WTC11 (cell line): Measurements from ENCODE around the gene CD3E. TPM values are rescaled to one million over a fixed set of nuclear protein-coding genes. Genes with fewer than 3 reads are reported as not detected.

Experiments used
- ATAC-seq: fragments of 200-7000 bp; cut with Tn5 transposase; 2 replicates; pipeline ENCODE4 v1.10.0; 2021; ENCODE audit warnings: mild to moderate bottlenecking, moderate library complexity
- CTCF ChIA-PET: fragments of 300-600 bp; sonication (Branson Sonifier 250); formaldehyde crosslinking; loops from one replicate; lab custom pipeline; 2021; ENCODE audit warnings: antibody characterized with exemption; lab: Charles Lee
- POLR2A ChIA-PET: fragments of 350-600 bp; sonication (Branson Sonifier 250); formaldehyde crosslinking; loops from one replicate; lab custom pipeline; 2021; ENCODE audit warnings: antibody characterized with exemption; lab: Charles Lee
- DNase-seq: peaks from one replicate; pipeline ENCODE4 v3.0.0; 2021; ENCODE audit warnings: low spot score
- H3K27ac Mint-ChIP-seq: 2 replicates; pipeline ENCODE4 v1.8.0; 2021; ENCODE audit warnings: mixed read lengths
- H3K27me3 Mint-ChIP-seq: 2 replicates; pipeline ENCODE4 v1.8.0; 2021; ENCODE audit warnings: low read depth, mild to moderate bottlenecking, moderate library complexity, mixed read lengths
- H3K36me3 Mint-ChIP-seq: 2 replicates; pipeline ENCODE4 v1.8.0; 2021; ENCODE audit warnings: mixed read lengths
- H3K4me1 Mint-ChIP-seq: 2 replicates; pipeline ENCODE4 v1.8.0; 2022; ENCODE audit warnings: mixed read lengths
- H3K4me3 Mint-ChIP-seq: 2 replicates; pipeline ENCODE4 v1.8.0; 2021; ENCODE audit warnings: mild to moderate bottlenecking, moderate library complexity, mixed read lengths
- H3K9me3 Mint-ChIP-seq: 2 replicates; pipeline ENCODE4 v1.8.0; 2021; ENCODE audit warnings: mixed read lengths
- ETV6 ChIP-seq: sonication (generic); formaldehyde crosslinking; IDR thresholded peaks from 2 replicates; pipeline ENCODE4 v1.8.1; 2022; ENCODE audit warnings: mild to moderate bottlenecking, missing genetic modification reagents
- GABPB1 ChIP-seq: sonication (generic); formaldehyde crosslinking; IDR thresholded peaks from 2 replicates; pipeline ENCODE4 v1.8.1; 2023; ENCODE audit warnings: mild to moderate bottlenecking, missing genetic modification reagents
- GTF2I ChIP-seq: fragments of 250-450 bp; sonication (Bioruptor Pico); conservative IDR thresholded peaks from 2 replicates; pipeline ENCODE4 v1.4.0; 2021; ENCODE audit warnings: mild to moderate bottlenecking
- JUN ChIP-seq: sonication (generic); formaldehyde crosslinking; IDR thresholded peaks from 2 replicates; pipeline ENCODE4 v1.8.0; 2023; ENCODE audit warnings: mild to moderate bottlenecking, missing genetic modification reagents
- KAT7 ChIP-seq: sonication (generic); formaldehyde crosslinking; IDR thresholded peaks from 2 replicates; pipeline ENCODE4 v1.8.1; 2023; ENCODE audit warnings: missing genetic modification reagents, mild to moderate bottlenecking, borderline replicate concordance
- NFATC4 ChIP-seq: fragments of 250-450 bp; sonication (Bioruptor Pico); IDR thresholded peaks from 2 replicates; pipeline ENCODE4 v1.9.0; 2021; ENCODE audit warnings: mild to moderate bottlenecking
- NFE2L1 ChIP-seq: sonication (generic); formaldehyde crosslinking; IDR thresholded peaks from 2 replicates; pipeline ENCODE4 v1.8.1; 2023; ENCODE audit warnings: missing genetic modification reagents
- NR1H2 ChIP-seq: sonication (generic); formaldehyde crosslinking; IDR thresholded peaks from 2 replicates; pipeline ENCODE4 v1.9.0; 2021; ENCODE audit warnings: mild to moderate bottlenecking, moderate library complexity, missing genetic modification reagents
- NR2C2 ChIP-seq: sonication (generic); formaldehyde crosslinking; IDR thresholded peaks from 2 replicates; pipeline ENCODE4 v1.8.0; 2022; ENCODE audit warnings: mild to moderate bottlenecking, missing genetic modification reagents
- RELA ChIP-seq: sonication (generic); formaldehyde crosslinking; IDR thresholded peaks from 2 replicates; pipeline ENCODE4 v1.8.1; 2022; ENCODE audit warnings: missing genetic modification reagents, mild to moderate bottlenecking, borderline replicate concordance
- RORB ChIP-seq: fragments of 250-450 bp; sonication (Bioruptor Pico); IDR thresholded peaks from 2 replicates; pipeline ENCODE4 v1.9.0; 2021; ENCODE audit warnings: mild to moderate bottlenecking
- TEAD4 ChIP-seq: sonication (generic); formaldehyde crosslinking; IDR thresholded peaks from 2 replicates; pipeline ENCODE4 v1.8.0; 2022; ENCODE audit warnings: mild to moderate bottlenecking, missing genetic modification reagents
- ZNF219 ChIP-seq: sonication (generic); formaldehyde crosslinking; IDR thresholded peaks from 2 replicates; pipeline ENCODE4 v1.8.0; 2023; ENCODE audit warnings: missing genetic modification reagents, mild to moderate bottlenecking, borderline replicate concordance
- ZNF232 ChIP-seq: sonication (generic); formaldehyde crosslinking; IDR thresholded peaks from 2 replicates; pipeline ENCODE4 v1.8.0; 2022; ENCODE audit warnings: mild to moderate bottlenecking, missing genetic modification reagents
- ZNF416 ChIP-seq: fragments of 250-450 bp; sonication (Bioruptor Pico); IDR thresholded peaks from 2 replicates; pipeline ENCODE4 v1.9.0; 2021; ENCODE audit warnings: mild to moderate bottlenecking, inconsistent platforms
- total RNA-seq: library from RNA; stranded (reverse); gene quantifications from 3 replicates; pipeline ENCODE4 v1.2.3, GENCODE V29; 2021
- TF ChIP-seq, protein P1 (sequence below): fragments of 250-450 bp; sonication (Bioruptor Pico); IDR thresholded peaks from 2 replicates; pipeline ENCODE4 v1.9.0; 2021; ENCODE audit warnings: moderate library complexity, mild to moderate bottlenecking, inconsistent platforms, borderline replicate concordance
- TF ChIP-seq, protein P2 (sequence below): sonication (generic); formaldehyde crosslinking; IDR thresholded peaks from 2 replicates; pipeline ENCODE4 v1.8.1; 2023; ENCODE audit warnings: mild to moderate bottlenecking, missing genetic modification reagents, moderate library complexity
- TF ChIP-seq, protein P3 (sequence below): sonication (generic); formaldehyde crosslinking; IDR thresholded peaks from 2 replicates; pipeline ENCODE4 v1.8.1; 2023; ENCODE audit warnings: mild to moderate bottlenecking, missing genetic modification reagents, moderate library complexity
- TF ChIP-seq, protein P4 (sequence below): sonication (generic); formaldehyde crosslinking; conservative IDR thresholded peaks from 2 replicates; pipeline ENCODE4 v1.8.1; 2023; ENCODE audit warnings: mild to moderate bottlenecking, low read depth, missing genetic modification reagents, moderate library complexity
- TF ChIP-seq, protein P5 (sequence below): fragments of 250-450 bp; sonication (Bioruptor Pico); conservative IDR thresholded peaks from 2 replicates; pipeline ENCODE4 v1.9.0; 2021; ENCODE audit warnings: mild to moderate bottlenecking
- TF ChIP-seq, protein P6 (sequence below): fragments of 250-450 bp; sonication (Bioruptor Pico); IDR thresholded peaks from 2 replicates; pipeline ENCODE4 v2.1.2; 2022; ENCODE audit warnings: mild to moderate bottlenecking, moderate library complexity
- TF ChIP-seq, protein P7 (sequence below): sonication (generic); formaldehyde crosslinking; IDR thresholded peaks from 2 replicates; pipeline ENCODE4 v1.8.1; 2022; ENCODE audit warnings: low read depth, missing genetic modification reagents, borderline replicate concordance

Gene CD3E
- total RNA-seq, 1 experiment from 2014 or later: 1.0 TPM

DNA sequence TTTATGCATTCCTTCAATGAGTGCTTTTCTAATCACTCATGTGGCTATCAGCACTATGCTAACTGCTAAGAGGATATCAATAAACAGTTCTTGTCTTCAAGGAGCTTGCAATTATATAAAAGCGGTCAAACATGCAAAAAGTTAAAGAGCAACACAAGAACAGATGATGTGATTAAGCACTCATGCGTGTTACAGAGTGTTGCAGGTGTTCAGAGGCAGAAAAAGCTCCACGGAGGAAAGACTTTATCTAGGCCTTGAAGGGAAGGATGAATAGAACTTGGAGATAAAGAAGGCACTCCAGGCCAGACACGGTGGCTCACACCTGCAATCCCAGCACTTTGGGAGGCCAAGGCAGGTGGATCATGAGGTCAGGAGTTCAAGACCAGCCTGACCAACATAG is 13.6 kb downstream of the CD3E start (continued):
- TF ChIP-seq, protein P1, sequence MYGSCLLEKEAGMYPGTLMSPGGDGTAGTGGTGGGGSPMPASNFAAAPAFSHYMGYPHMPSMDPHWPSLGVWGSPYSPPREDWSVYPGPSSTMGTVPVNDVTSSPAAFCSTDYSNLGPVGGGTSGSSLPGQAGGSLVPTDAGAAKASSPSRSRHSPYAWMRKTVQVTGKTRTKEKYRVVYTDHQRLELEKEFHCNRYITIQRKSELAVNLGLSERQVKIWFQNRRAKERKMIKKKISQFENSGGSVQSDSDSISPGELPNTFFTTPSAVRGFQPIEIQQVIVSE (CRISPR knock-in tag): no peak
- no peak for TF ChIP-seq RORB
- no peak for TF ChIP-seq ZNF232 (CRISPR knock-in tag)
- TF ChIP-seq NR1H2 (CRISPR knock-in tag): no peak
- TF ChIP-seq GTF2I: no peak
- TF ChIP-seq, protein P2, sequence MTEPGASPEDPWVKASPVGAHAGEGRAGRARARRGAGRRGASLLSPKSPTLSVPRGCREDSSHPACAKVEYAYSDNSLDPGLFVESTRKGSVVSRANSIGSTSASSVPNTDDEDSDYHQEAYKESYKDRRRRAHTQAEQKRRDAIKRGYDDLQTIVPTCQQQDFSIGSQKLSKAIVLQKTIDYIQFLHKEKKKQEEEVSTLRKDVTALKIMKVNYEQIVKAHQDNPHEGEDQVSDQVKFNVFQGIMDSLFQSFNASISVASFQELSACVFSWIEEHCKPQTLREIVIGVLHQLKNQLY (CRISPR knock-in tag): no peak
- no peak for TF ChIP-seq NFE2L1 (CRISPR knock-in tag)
- TF ChIP-seq JUN (CRISPR knock-in tag): no peak
- TF ChIP-seq, protein P3, sequence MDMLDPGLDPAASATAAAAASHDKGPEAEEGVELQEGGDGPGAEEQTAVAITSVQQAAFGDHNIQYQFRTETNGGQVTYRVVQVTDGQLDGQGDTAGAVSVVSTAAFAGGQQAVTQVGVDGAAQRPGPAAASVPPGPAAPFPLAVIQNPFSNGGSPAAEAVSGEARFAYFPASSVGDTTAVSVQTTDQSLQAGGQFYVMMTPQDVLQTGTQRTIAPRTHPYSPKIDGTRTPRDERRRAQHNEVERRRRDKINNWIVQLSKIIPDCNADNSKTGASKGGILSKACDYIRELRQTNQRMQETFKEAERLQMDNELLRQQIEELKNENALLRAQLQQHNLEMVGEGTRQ (CRISPR knock-in tag): no peak
- no peak for TF ChIP-seq RELA
- TF ChIP-seq, protein P4, sequence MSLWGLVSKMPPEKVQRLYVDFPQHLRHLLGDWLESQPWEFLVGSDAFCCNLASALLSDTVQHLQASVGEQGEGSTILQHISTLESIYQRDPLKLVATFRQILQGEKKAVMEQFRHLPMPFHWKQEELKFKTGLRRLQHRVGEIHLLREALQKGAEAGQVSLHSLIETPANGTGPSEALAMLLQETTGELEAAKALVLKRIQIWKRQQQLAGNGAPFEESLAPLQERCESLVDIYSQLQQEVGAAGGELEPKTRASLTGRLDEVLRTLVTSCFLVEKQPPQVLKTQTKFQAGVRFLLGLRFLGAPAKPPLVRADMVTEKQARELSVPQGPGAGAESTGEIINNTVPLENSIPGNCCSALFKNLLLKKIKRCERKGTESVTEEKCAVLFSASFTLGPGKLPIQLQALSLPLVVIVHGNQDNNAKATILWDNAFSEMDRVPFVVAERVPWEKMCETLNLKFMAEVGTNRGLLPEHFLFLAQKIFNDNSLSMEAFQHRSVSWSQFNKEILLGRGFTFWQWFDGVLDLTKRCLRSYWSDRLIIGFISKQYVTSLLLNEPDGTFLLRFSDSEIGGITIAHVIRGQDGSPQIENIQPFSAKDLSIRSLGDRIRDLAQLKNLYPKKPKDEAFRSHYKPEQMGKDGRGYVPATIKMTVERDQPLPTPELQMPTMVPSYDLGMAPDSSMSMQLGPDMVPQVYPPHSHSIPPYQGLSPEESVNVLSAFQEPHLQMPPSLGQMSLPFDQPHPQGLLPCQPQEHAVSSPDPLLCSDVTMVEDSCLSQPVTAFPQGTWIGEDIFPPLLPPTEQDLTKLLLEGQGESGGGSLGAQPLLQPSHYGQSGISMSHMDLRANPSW (CRISPR knock-in tag): no peak
- no peak for TF ChIP-seq NR2C2
- no peak for TF ChIP-seq ZNF219 (CRISPR knock-in tag)
- no peak for TF ChIP-seq ZNF416

DNA sequence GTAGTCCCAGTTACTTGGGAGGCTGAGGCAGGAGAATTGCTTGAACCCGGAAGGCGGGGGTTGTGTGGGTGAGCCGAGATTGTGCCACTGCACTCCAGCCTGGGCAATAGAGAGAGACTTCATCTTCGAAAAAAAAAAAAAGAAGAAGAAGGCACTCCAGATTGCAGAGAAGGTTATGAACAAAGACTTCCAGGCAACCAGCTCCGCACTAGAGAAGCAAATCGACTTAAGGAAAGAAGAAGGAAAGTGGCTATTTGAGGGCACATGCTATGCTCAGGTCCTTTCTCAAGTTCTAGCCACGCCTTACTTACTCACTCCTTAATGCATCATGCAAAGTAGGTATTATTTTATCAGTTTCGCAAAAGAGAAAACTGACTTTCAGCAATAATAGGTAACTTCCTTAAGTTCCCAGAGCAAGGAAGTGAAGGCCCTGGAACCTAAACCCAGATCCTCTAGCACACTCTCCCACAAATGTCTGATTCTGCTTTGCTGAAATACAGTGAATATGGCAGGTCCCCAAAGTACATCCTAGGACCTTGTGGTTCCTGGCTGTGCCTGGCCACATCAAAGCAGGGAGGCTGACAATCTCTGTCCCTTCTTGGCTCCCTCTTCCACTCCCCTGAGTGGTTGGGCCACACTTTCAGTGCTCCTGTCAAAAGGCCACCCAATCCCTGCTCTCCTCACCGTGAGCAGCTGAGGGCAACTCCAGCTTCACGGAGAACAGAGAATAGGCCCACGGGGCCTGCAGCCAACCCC is 14.2 kb downstream of the CD3E start:
- no peak overlapping the region for H3K4me3 Mint-ChIP-seq

More for the DNA sequence above, 14.2 kb downstream of the CD3E start:
- H3K27ac Mint-ChIP-seq: no peak overlapping the region
- peaks cover 20% of the 10 kb centered on the region for H3K27me3 Mint-ChIP-seq
- ChIA-PET POLR2A (no interaction called here), CTCF (interaction anchor here (0.9 kb wide), 1 partner anchor 23 kb away, joined by 3 read pairs; no protein-coding TSS in a partner anchor)
- ATAC-seq (no peak), DNase-seq (no peak)
- TF ChIP-seq, protein P5, sequence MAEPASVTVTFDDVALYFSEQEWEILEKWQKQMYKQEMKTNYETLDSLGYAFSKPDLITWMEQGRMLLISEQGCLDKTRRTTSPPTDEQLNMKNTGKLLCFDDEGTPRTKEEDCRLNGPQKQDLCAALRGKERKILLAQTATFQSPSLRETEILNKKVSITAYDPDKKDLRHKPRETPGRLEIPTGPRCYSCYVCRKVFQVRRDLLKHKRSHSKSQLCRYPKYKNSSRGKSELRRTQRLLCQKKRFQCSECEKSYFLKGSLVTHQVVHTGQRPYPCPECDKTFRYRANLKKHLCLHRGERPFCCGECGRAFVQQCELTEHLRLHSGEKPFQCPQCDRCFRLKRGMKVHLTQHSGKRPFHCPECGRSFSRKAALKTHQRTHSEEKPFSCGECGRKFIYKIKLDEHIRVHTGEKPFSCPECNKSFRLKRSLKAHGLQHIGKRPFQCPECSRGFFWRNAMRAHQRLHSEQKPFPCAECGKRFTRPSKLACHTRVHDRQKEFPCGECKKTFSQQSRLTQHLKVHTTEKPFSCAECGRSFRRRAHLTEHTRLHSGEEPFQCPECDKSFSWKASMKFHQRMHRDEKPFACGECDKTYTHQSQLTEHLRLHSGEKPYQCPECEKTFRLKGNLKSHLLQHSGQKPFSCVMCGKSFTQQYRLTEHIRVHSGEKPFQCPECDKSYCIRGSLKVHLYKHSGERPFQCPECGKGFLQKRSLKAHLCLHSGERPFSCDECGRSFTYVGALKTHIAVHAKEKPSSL (CRISPR knock-in tag): no peak
- no peak for TF ChIP-seq GABPB1 (CRISPR knock-in tag)
- no peak for TF ChIP-seq ETV6
- TF ChIP-seq, protein P6, sequence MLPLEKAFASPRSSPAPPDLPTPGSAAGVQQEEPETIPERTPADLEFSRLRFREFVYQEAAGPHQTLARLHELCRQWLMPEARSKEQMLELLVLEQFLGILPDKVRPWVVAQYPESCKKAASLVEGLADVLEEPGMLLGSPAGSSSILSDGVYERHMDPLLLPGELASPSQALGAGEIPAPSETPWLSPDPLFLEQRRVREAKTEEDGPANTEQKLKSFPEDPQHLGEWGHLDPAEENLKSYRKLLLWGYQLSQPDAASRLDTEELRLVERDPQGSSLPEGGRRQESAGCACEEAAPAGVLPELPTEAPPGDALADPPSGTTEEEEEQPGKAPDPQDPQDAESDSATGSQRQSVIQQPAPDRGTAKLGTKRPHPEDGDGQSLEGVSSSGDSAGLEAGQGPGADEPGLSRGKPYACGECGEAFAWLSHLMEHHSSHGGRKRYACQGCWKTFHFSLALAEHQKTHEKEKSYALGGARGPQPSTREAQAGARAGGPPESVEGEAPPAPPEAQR: no peak
- no peak for TF ChIP-seq NFATC4 (CRISPR knock-in tag)
- TF ChIP-seq, protein P7, sequence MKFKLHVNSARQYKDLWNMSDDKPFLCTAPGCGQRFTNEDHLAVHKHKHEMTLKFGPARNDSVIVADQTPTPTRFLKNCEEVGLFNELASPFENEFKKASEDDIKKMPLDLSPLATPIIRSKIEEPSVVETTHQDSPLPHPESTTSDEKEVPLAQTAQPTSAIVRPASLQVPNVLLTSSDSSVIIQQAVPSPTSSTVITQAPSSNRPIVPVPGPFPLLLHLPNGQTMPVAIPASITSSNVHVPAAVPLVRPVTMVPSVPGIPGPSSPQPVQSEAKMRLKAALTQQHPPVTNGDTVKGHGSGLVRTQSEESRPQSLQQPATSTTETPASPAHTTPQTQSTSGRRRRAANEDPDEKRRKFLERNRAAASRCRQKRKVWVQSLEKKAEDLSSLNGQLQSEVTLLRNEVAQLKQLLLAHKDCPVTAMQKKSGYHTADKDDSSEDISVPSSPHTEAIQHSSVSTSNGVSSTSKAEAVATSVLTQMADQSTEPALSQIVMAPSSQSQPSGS: no peak
- no peak for TF ChIP-seq KAT7 (CRISPR knock-in tag)
- TF ChIP-seq TEAD4: no peak
- 0 out of 2 replicates have a peak, but pooled peaks cover 3% of the 10 kb centered on the region for H3K36me3 Mint-ChIP-seq
- peaks cover 4% of the 10 kb centered on the region for H3K9me3 Mint-ChIP-seq
- H3K4me1 Mint-ChIP-seq: peaks cover 40% of the 10 kb centered on the region
